Panc1 (cell line): ENCODE measurements around the gene PSORS1C1. TPM values are rescaled to one million over a fixed set of nuclear protein-coding genes. Genes with fewer than 3 reads are reported as not detected.

Source experiments
- ATAC-seq: fragments of 200-7000 bp; cut with Tn5 transposase; 2 replicates; pipeline ENCODE4 v1.9.1; 2020; ENCODE audit warnings: mild to moderate bottlenecking, moderate library complexity
- BruUV-seq: library from RNA; stranded (reverse); fragments of 400-500 nt; replicated peaks from 2 replicates; lab custom pipeline; 2021; lab: Mats Ljungman, UMichigan
- CTCF ChIA-PET: fragments of 300-600 bp; sonication (Branson Sonifier 250); formaldehyde crosslinking; loops from one replicate; lab custom pipeline; 2022; ENCODE audit warnings: antibody characterized with exemption; lab: Charles Lee
- POLR2A ChIA-PET: fragments of 300-600 bp; sonication (Branson Sonifier 250); formaldehyde crosslinking; loops from one replicate; lab custom pipeline; 2022; ENCODE audit warnings: antibody characterized with exemption; lab: Charles Lee
- DNase-seq: peaks from one replicate; pipeline ENCODE4 v3.0.0-alpha.2; 2010; ENCODE audit warnings: low read depth, low spot score
- H3K27ac ChIP-seq: 2 replicates; pipeline ENCODE4 v1.5.1; 2011; ENCODE audit warnings: mild to moderate bottlenecking, low read length, inconsistent platforms
- H3K27me3 ChIP-seq: fragments of 200-500 bp; sonication (Bioruptor generic); 2 replicates; pipeline ENCODE4 v1.6.0; 2014; ENCODE audit warnings: low read length, inconsistent platforms; ENCODE audit not compliant: control insufficient read depth, insufficient read depth
- H3K36me3 ChIP-seq: fragments of 200-500 bp; sonication (Bioruptor generic); 2 replicates; pipeline ENCODE4 v1.5.1; 2014; ENCODE audit warnings: inconsistent platforms, mild to moderate bottlenecking, low read length, moderate library complexity; ENCODE audit not compliant: control insufficient read depth, insufficient read depth
- H3K4me1 ChIP-seq: 2 replicates; pipeline ENCODE4 v1.5.1; 2011; ENCODE audit warnings: inconsistent platforms, mild to moderate bottlenecking, low read length, moderate library complexity; ENCODE audit not compliant: control insufficient read depth, insufficient read depth
- H3K4me3 ChIP-seq, 2 experiments: 2 replicates each; pipeline ENCODE4 v1.5.1; 2011 to 2012; ENCODE audit warnings: low read depth in 2 of 2, low read length in 2 of 2, mild to moderate bottlenecking in 2 of 2, inconsistent platforms in 1 of 2, moderate library complexity in 1 of 2
- H3K9me3 ChIP-seq: fragments of 200-500 bp; sonication (Bioruptor generic); 2 replicates; pipeline ENCODE4 v1.5.1; 2014; ENCODE audit warnings: low read depth, mild to moderate bottlenecking, inconsistent platforms, low read length, moderate library complexity; ENCODE audit not compliant: control insufficient read depth, insufficient read depth
- POLR2AphosphoS5 ChIP-seq: IDR thresholded peaks from 2 replicates; pipeline ENCODE4 v1.6.1; 2012; ENCODE audit warnings: mild to moderate bottlenecking, low read depth, low read length, moderate library complexity
- REST ChIP-seq, 2 experiments: IDR thresholded peaks; 2 replicates each; pipeline ENCODE4 v1.6.1; 2011 to 2012; ENCODE audit warnings: low read depth in 2 of 2, control low read depth in 1 of 2, low read length in 1 of 2, mild to moderate bottlenecking in 1 of 2, moderate library complexity in 1 of 2; ENCODE audit not compliant: insufficient read depth in 1 of 2
- SIN3A ChIP-seq: IDR thresholded peaks from 2 replicates; pipeline ENCODE4 v1.6.1; 2012; ENCODE audit warnings: low read depth, mild to moderate bottlenecking, low read length, moderate library complexity, borderline replicate concordance; ENCODE audit not compliant: insufficient read depth
- TCF7L2 ChIP-seq: IDR thresholded peaks from 2 replicates; pipeline ENCODE4 v1.6.1; 2011; ENCODE audit warnings: mild to moderate bottlenecking, low read depth, low read length, inconsistent platforms
- in situ Hi-C: cut with HindIII; loops from 2 replicates; pipeline ENCODE4 v1.10.0; 2016; ENCODE audit warnings: low sequenced_read_pairs, low pct_unique_long_range_greater_than_20kb
- intact Hi-C: fragments of 100-400 bp; cut with micrococcal nuclease; formaldehyde crosslinking; loops from one replicate; pipeline ENCODE4 v1.10.0; 2022; ENCODE audit not compliant: unreplicated experiment
- total RNA-seq: library from RNA; stranded (reverse); gene quantifications from one replicate; pipeline ENCODE4 v1.2.1, GENCODE V29; 2021; ENCODE audit not compliant: unreplicated experiment

PSORS1C1 gene
- total RNA-seq, 1 experiment from 2014 or later: 2.9 TPM

- Histone ChIP-seq H3K4me3 (peak within 1 kb of the TSS; percentile 65 to 75), H3K9me3 (no peaks in the 10 kb centered on the region), H3K27ac (peak within 1 kb of the TSS; percentile 86), H3K27me3 (no peaks in the 10 kb centered on the region), H3K36me3 (peaks cover 2% of the 10 kb centered on the region; the same call in 1 of the 2 replicates), H3K4me1 (peaks cover 13% of the 10 kb centered on the region)
- CTCF ChIA-PET: no interaction called here
- ATAC-seq (no peak; the same call in 1 of the 2 replicates), DNase-seq (no peak)
- in situ Hi-C loops (no loop called here), intact Hi-C loops (no loop called here)
- BruUV-seq: no TSS peak
- POLR2A ChIA-PET: interaction anchor here (0.6 kb wide), 1 partner anchor 46 kb away, joined by 3 read pairs; no protein-coding TSS in a partner anchor
- no peak for TF ChIP-seq POLR2AphosphoS5
- TF ChIP-seq SIN3A: no peak
Observed at GRCh38 chr6:31157513-31158139, 43.0 kb downstream of the PSORS1C1 start, which contains the start of gene CCHCR1. TSS of gene CCHCR1 (minus strand) at chr6:31157802. CDS start at chr6:31157600, 202 bp downstream.

- Histone ChIP-seq H3K27me3 (no peaks in the 10 kb centered on the region), H3K4me3 (peak within 1 kb of the TSS; percentile 65 to 75), H3K36me3 (peaks cover 2% of the 10 kb centered on the region; the same call in 1 of the 2 replicates), H3K9me3 (no peaks in the 10 kb centered on the region), H3K4me1 (peaks cover 13% of the 10 kb centered on the region), H3K27ac (peak within 1 kb of the TSS; percentile 86)
- ATAC-seq: peak; percentile 98
- no TSS peak for BruUV-seq
- in situ Hi-C loops (no loop called here), intact Hi-C loops (no loop called here)
- DNase-seq: peak; percentile 96
- ChIA-PET CTCF (interaction anchor here (1.0 to 1.2 kb wide), 3 partner anchors 21 to 244 kb away, joined by 3 to 4 read pairs (median 4); partner anchors contain the start of gene VARS2), POLR2A (no interaction called here)
- TF ChIP-seq POLR2AphosphoS5: no peak
- TF ChIP-seq REST (IDR thresholded peaks at IDR 0.05; ENCODE audit: insufficient read depth in 1 of 2, low read depth in 2 of 2, low read length in 1 of 2): no peak
- TF ChIP-seq TCF7L2: 0 out of 2 replicates have a peak, but pooled peaks have one; percentile 19
- TF ChIP-seq SIN3A: peak; percentile 99
Observed at GRCh38 chr6:31158140-31158862, 43.7 kb downstream of the PSORS1C1 start, which contains the start of gene TCF19. TSS of gene TCF19 (plus strand) at chr6:31158589. CDS start at chr6:31159470, 881 bp downstream.
